Activated naive CD4-positive, alpha-beta T cell (primary cell): ENCODE results near the gene PTER.

Source experiments
- DNase-seq, 4 experiments: peaks; one replicate each; lab custom pipeline; 2025; lab: John Stamatoyannopoulos, UW

The PTER gene

GRCh38 chr10:16470747-16471146 is 33.9 kb downstream of the PTER start:
- no peak for DNase-seq

- no peak for DNase-seq
These were observed 36.0 kb downstream of the PTER start for GRCh38 chr10:16472828-16473227.

- no peak for DNase-seq
These were observed 40.9 kb downstream of the PTER start for GRCh38 chr10:16477757-16478156.

GRCh38 chr10:16478801-16479200 is 42.0 kb downstream of the PTER start:
- no peak for DNase-seq

GRCh38 chr10:16481052-16481728 is 44.4 kb downstream of the PTER start:
- DNase-seq, result no peak

GRCh38 chr10:16483241-16483917 is 46.6 kb downstream of the PTER start:
- DNase-seq, result no peak

GRCh38 chr10:16490511-16490910 is 53.7 kb downstream of the PTER start:
- no peak for DNase-seq

GRCh38 chr10:16491933-16492332 is 55.1 kb downstream of the PTER start:
- no peak for DNase-seq

- DNase-seq, result no peak
These were observed 57.2 kb downstream of the PTER start for GRCh38 chr10:16493884-16494536.

- DNase-seq, result no peak
These were observed 61.1 kb downstream of the PTER start for GRCh38 chr10:16497911-16498310.

- no peak for DNase-seq
These were observed 68.4 kb downstream of the PTER start for GRCh38 chr10:16505161-16505560.

- no peak for DNase-seq
These were observed 73.2 kb downstream of the PTER start for GRCh38 chr10:16509996-16510395.

GRCh38 chr10:16510843-16511242 is 74.0 kb downstream of the PTER start:
- DNase-seq, result no peak

GRCh38 chr10:16518822-16519221 is 82.0 kb downstream of the PTER start:
- DNase-seq, result no peak

- no peak for DNase-seq
These were observed 82.6 kb downstream of the PTER start for GRCh38 chr10:16519250-16519907.

GRCh38 chr10:16519908-16520861 is 83.4 kb downstream of the PTER start:
- no peak for DNase-seq

- no peak for DNase-seq
These were observed 84.1 kb downstream of the PTER start for GRCh38 chr10:16520900-16521299.

GRCh38 chr10:16521311-16522016 is 84.7 kb downstream of the PTER start, which contains the start of gene C1QL3:
TSS of gene C1QL3 (minus strand) at chr10:16521879. CDS start at chr10:16521065, 814 bp downstream.
- no peak for DNase-seq

- no peak for DNase-seq
These were observed 90.6 kb downstream of the PTER start for GRCh38 chr10:16527452-16527851.

GRCh38 chr10:16529853-16530252 is 93.0 kb downstream of the PTER start:
- no peak for DNase-seq

GRCh38 chr10:16536155-16536554 is 99.3 kb downstream of the PTER start:
- DNase-seq, result no peak
